ENCODE measurements around the gene MRPL39. TPM values are rescaled to one million over a fixed set of nuclear protein-coding genes. Genes with fewer than 3 reads are reported as not detected.

MRPL39 gene
- total and polyA plus RNA-seq, 2 donors (not counting 1 experiment from before 2014, with no cell fraction given), result 10.1 to 19.7 TPM

DNA sequence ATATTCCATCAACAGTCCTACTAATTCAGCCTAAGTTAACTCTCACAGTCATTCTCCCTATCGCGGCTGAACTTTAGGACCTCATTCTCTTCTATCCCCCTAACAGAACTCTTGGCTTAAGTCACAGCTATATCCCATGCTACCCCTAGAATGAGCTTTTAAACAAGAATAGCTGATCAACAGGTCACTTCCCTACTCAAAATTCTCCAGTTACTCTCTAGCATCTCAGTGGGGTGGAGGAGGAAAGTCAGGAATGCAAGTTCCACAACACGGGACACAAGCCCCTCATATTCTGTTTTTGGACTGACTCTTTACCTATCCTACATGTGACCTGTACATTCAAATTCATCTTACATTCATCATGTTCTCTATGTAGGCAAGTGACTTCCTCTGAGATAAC lies 21.0 kb downstream of the MRPL39 start:
- no peak for TF ChIP-seq EZH2 (IDR thresholded peaks at IDR 0.05; ENCODE audit: borderline replicate concordance, insufficient read depth, low read depth, low read length, poor library complexity, severe bottlenecking)
- peaks cover 8 to 12% of the 10 kb centered on the region in 2 donors for H3K4me1 ChIP-seq (ENCODE audit: control insufficient read depth in 2 of 2, insufficient read depth in 2 of 2, low read length in 2 of 2)
- Mint-ChIP-seq H3K27me3 (no peaks in the 10 kb centered on the region), H3K4me1 (peaks cover 20% of the 10 kb centered on the region), H3K27ac (peak overlapping the region; percentile 15), H3K4me3 (no peak overlapping the region), H3K9me3 (ENCODE audit: insufficient read depth) (no peaks in the 10 kb centered on the region)
- no peak overlapping the region for H3K4me3 ChIP-seq (ENCODE audit: control extremely low read depth in 1 of 5, extremely low read depth in 1 of 5, insufficient read depth in 1 of 5, low read depth in 2 of 5, low read length in 4 of 5)
- WGBS (ENCODE audit: insufficient coverage), result 94% methylated on average over 3 of the region's 3 CpGs
- H3K36me3 ChIP-seq (replicated peaks in 1 of 2; ENCODE audit: control extremely low read depth in 1 of 2, control insufficient read depth in 1 of 2, extremely low read depth in 1 of 2, insufficient read depth in 2 of 2, low read length in 1 of 2), result peaks cover 9 to 29% of the 10 kb centered on the region in 2 experiments
- no peaks in the 10 kb centered on the region for H3K9me3 ChIP-seq (ENCODE audit: control extremely low read depth in 1 of 3, control insufficient read depth in 2 of 3, insufficient read depth in 1 of 3, low read length in 2 of 3)
- DNase-seq (no peak), ATAC-seq (ENCODE audit: low read depth) (no peak)
- H3K4me2 ChIP-seq (replicated peaks; ENCODE audit: low read depth, low read length, poor library complexity, severe bottlenecking), result no peak overlapping the region
- no peak overlapping the region for H3K27ac ChIP-seq (ENCODE audit: low read length in 2 of 2)
- no peaks in the 10 kb centered on the region for H3K27me3 ChIP-seq (replicated peaks in 1 of 4; ENCODE audit: control extremely low read depth in 1 of 4, control insufficient read depth in 3 of 4, insufficient read depth in 4 of 4, low read length in 3 of 4)
- no peaks in the 10 kb centered on the region for H3K79me2 ChIP-seq (ENCODE audit: control insufficient read depth, insufficient read depth, low read length)
- no peak overlapping the region for H2AFZ ChIP-seq (ENCODE audit: insufficient read depth, low read depth, low read length, poor library complexity, severe bottlenecking)
- H3K9ac ChIP-seq (ENCODE audit: low read length), result no peak overlapping the region
- intact Hi-C loops (cut with micrococcal nuclease), result no loop called here
- ChIA-PET CTCF (interaction anchor here (1.3 kb wide), 1 partner anchor 13 kb away, joined by 3 read pairs; no protein-coding TSS in a partner anchor), POLR2A (interaction anchor here (0.6 kb wide), 1 partner anchor 10 kb away, joined by 3 read pairs; no protein-coding TSS in a partner anchor)
- H4K20me1 ChIP-seq (ENCODE audit: control insufficient read depth, insufficient read depth, low read length, poor library complexity, severe bottlenecking), result no peaks in the 10 kb centered on the region

GRCh38 chr21:25584833-25585676 lies 22.2 kb downstream of the MRPL39 start:
- H3K4me2 ChIP-seq (replicated peaks; ENCODE audit: low read depth, low read length, poor library complexity, severe bottlenecking), result no peak overlapping the region
- H3K27ac ChIP-seq (ENCODE audit: low read length in 2 of 2), result peak overlapping the region in 1 of 2 donors; percentile 65
- CTCF ChIA-PET, result interaction anchor here (0.9 to 1.4 kb wide), 3 partner anchors 12 to 164 kb away, joined by 3 to 7 read pairs (median 3); no protein-coding TSS in a partner anchor
- TF ChIP-seq EZH2 (IDR thresholded peaks at IDR 0.05; ENCODE audit: borderline replicate concordance, insufficient read depth, low read depth, low read length, poor library complexity, severe bottlenecking), result no peak
- no peak for TF ChIP-seq CTCF (IDR thresholded peaks at IDR 0.05)
- H4K20me1 ChIP-seq (ENCODE audit: control insufficient read depth, insufficient read depth, low read length, poor library complexity, severe bottlenecking), result no peaks in the 10 kb centered on the region
- no peaks in the 10 kb centered on the region for H3K79me2 ChIP-seq (ENCODE audit: control insufficient read depth, insufficient read depth, low read length)
- no peak for DNase-seq
- Mint-ChIP-seq H3K9me3 (ENCODE audit: insufficient read depth) (no peaks in the 10 kb centered on the region), H3K27ac (no peak overlapping the region), H3K4me1 (peaks cover 20% of the 10 kb centered on the region), H3K27me3 (no peaks in the 10 kb centered on the region), H3K4me3 (no peak overlapping the region)
- H3K27me3 ChIP-seq (replicated peaks in 1 of 4; ENCODE audit: control extremely low read depth in 1 of 4, control insufficient read depth in 3 of 4, insufficient read depth in 4 of 4, low read length in 3 of 4), result no peaks in the 10 kb centered on the region
- H3K9me3 ChIP-seq (ENCODE audit: control extremely low read depth in 1 of 3, control insufficient read depth in 2 of 3, insufficient read depth in 1 of 3, low read length in 2 of 3), result no peaks in the 10 kb centered on the region
- H3K4me1 ChIP-seq (ENCODE audit: control insufficient read depth in 2 of 2, insufficient read depth in 2 of 2, low read length in 2 of 2), result peaks cover 5 to 12% of the 10 kb centered on the region in 2 donors
- no peak overlapping the region for H3K9ac ChIP-seq (ENCODE audit: low read length)
- intact Hi-C loops (cut with micrococcal nuclease), result no loop called here
- H2AFZ ChIP-seq (ENCODE audit: insufficient read depth, low read depth, low read length, poor library complexity, severe bottlenecking), result no peak overlapping the region
- POLR2A ChIA-PET, result no interaction called here
- no peak overlapping the region for H3K4me3 ChIP-seq (ENCODE audit: control extremely low read depth in 1 of 5, extremely low read depth in 1 of 5, insufficient read depth in 1 of 5, low read depth in 2 of 5, low read length in 4 of 5)
- no peak for ATAC-seq (ENCODE audit: low read depth)
- H3K36me3 ChIP-seq (replicated peaks in 1 of 2; ENCODE audit: control extremely low read depth in 1 of 2, control insufficient read depth in 1 of 2, extremely low read depth in 1 of 2, insufficient read depth in 2 of 2, low read length in 1 of 2), result peaks cover 9 to 24% of the 10 kb centered on the region in 2 experiments
- WGBS (ENCODE audit: insufficient coverage), result 100% methylated on average over 2 of the region's 7 CpGs

Measured in B cell (primary cell).